HG03175 (cell line): Measurements from ENCODE around the gene BMP8B.
A peak's percentile ranks its signal among the peaks of the same experiment; 100 is the strongest.
"Not testable (repeated sequence)": the region's sequence is repeated elsewhere in the genome, so short reads cannot be mapped to it uniquely, and the experiment has no call there.

ENCODE experiments used
- ATAC-seq: cut with Tn5 transposase; IDR thresholded peaks from one replicate; pipeline ENCODE4 v1.9.1; 2021; ENCODE audit warnings: mild to moderate bottlenecking, moderate library complexity; ENCODE audit not compliant: unreplicated experiment

The BMP8B gene, protein sequence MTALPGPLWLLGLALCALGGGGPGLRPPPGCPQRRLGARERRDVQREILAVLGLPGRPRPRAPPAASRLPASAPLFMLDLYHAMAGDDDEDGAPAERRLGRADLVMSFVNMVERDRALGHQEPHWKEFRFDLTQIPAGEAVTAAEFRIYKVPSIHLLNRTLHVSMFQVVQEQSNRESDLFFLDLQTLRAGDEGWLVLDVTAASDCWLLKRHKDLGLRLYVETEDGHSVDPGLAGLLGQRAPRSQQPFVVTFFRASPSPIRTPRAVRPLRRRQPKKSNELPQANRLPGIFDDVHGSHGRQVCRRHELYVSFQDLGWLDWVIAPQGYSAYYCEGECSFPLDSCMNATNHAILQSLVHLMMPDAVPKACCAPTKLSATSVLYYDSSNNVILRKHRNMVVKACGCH

DNA sequence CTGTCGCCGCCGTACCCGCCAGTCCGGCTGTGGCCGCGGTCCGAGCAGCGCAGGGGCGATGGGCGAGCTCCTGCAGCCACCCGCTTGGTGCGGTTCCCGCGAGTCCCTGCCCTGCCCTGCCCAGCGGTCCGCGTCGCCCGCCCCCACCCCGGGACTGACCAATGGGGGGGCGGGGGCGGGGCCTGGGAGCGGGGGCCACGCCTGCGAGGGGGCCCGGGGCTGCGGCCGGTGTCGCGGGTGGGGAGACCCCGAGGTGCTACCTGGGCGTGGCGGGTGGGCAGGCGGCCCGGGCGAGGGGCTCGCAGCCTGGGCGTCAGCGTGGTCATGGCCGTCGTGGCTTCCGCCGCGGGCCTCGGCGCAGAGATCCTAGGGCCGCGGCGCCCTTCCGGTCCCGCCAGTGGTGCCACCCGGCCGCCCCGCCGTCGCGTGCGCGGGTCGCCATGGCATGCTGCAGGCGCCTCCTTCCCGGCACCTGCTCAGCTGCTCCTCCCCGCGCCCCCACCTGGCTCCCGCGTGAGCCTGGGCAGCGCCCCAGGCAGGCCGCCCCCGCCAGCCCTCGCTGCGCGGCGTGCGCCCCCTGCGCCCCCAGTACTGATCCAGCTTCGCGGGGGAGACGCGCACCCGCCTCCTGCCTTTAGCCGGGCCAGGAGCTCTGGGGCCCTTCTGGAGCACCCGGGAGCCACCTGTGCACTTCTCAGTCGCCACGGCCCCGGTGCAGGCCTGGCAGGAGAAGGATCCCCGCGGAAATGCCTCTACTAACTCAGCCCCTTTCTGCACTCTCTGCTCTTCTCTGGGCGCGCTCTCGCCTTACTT lies at the start of gene BMP8B:
BMP8B (minus strand) TSS at position 108 of the 813 bp plus-strand sequence. CDS start 380 bp downstream, outside the sequence.
- ATAC-seq, result peak; percentile 55

DNA sequence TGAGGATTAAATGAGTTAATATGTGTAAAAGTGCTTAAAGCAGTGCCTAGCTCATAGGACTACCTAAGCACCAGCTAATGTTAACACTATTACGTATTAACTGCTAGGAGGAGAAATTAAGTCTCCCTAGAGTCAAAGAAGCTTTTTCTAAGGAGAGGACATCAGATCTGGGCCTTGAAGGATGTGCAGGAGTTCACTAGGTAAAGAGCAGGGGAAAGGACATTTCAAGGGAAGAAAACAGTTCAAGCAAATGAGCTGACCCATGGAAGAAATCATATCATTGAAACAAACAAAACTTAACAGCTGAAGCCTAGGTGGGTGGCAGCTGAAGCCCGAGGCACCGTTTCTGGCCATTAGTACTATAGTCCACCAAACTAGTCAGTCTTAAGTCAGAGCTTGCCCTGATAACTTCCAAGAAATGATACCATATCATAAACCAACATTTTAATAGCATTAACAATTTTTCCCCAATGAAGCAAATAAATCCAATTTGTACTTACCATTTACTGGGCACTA lies 48.0 kb upstream of the BMP8B start:
- no peak for ATAC-seq

DNA sequence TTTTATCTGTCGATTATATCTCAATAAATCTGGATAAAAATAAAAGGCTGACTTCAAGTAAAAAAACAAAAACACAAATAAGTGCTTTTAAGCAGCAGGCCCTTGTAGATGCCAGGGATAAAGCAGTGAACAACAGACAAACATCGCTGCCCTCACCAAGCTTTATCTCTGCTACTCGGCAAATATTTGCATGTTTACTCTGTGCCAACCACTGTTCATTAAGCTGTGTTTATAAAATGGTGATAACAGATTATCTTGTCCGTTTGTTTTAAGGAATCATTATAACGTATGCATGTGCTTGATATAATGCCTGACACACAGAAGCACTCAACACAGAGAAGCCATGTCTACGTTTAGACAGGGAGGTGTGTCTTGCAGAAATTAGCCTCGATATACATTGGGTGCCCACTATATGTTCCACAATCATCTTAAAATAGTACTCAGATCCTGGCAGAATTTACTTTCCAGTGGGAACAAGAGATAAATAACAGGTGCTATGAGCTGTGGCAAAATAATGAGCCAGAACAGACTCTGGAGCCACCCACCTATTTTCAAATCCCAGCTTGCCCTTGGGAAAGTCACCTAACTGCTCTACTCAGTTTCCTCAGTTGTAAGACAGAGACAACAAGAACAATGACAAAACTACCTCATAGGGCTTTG lies 47.4 kb upstream of the BMP8B start:
- no peak for ATAC-seq

DNA sequence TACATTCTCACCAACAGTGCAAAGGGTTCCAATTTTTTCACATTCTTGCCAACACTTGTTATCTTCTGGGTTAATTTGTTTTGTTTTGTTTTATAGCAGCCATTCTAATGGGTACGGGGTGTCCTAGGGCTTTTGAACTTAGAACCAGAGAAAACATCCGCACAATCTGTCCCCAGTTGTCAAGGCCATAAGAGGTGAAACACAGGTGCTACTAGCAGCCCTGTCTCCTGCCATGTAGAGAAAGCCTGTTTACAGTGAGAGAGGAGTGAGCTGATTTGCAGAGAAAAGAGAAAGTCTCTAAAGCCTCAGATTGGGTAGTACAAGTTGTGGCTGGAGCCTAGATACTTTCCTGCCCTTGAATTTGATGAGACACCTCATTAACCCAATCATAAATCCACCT lies 46.4 kb upstream of the BMP8B start:
- ATAC-seq, result no peak

DNA sequence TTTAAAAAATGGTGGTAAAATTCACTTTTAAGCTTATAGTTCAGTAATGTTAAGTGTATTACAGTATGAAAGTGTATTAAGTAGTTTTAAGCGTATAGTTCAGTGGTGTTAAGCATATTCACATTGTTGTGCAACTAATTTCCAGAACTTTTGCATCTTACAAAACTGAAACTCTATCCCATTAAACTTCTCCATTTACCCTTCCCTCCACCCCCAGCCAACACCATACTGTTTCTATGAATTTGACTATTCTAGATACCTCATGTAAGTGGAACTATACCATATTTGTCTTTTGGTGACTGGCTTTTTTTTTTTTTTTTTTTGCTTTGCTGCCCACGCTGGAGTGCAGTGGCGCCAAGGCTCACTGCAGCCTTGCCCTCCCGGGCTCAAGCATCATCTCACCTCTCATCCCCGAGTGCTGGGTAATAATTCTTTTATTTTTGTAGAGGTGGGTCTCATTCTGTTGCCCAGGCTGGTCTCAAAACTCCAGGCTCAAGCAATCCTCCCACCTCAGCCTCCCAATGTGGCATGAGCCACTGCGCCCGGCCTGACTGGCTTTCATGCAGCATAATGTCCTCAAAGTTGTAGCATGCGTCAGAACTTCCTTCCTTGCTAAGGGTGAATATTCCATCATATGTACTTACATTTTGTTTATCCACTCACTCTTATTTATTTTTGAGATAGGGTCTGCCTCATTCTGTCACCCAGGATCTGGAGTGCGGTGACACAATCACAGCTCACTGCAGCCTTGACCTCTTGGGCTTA lies 45.1 kb upstream of the BMP8B start:
- no peak for ATAC-seq

DNA sequence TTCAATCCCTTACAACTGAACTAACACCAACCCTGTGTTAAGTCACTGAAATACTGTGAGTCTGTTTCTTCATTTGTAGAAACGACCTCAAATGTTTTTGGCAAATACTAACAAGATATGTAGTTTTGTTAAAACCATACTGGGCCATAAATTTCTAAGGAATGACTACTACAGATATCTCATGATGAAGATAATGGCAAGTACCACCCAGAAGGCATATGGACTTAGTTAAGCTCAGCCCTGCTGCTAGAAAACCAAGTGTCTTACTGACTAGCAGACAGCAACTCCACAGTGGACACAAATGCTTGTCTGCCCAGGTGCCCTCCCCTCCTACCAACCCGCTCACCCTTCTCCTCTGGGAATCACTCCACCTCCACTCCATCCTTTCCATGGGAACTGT lies 44.5 kb upstream of the BMP8B start:
- ATAC-seq, result no peak

DNA sequence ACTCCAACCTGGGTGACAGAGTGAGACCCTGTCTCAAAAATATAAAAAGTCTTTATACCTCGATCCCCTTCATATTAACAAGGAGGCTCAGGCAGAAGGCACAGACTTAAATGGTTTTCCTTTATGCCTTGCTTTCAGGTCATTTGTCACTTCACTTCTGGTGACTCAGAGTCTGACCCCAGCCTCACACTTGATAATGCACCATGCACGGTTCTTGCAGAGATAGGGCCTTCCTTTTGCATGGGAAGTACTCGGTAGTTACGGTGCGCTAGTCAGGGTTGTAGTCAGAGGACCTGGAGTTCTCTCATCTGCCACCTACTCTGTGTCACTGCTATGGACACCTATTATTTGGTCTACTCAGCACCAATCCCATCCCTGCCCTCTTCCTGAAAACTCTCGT lies 43.6 kb upstream of the BMP8B start:
- no peak for ATAC-seq

DNA sequence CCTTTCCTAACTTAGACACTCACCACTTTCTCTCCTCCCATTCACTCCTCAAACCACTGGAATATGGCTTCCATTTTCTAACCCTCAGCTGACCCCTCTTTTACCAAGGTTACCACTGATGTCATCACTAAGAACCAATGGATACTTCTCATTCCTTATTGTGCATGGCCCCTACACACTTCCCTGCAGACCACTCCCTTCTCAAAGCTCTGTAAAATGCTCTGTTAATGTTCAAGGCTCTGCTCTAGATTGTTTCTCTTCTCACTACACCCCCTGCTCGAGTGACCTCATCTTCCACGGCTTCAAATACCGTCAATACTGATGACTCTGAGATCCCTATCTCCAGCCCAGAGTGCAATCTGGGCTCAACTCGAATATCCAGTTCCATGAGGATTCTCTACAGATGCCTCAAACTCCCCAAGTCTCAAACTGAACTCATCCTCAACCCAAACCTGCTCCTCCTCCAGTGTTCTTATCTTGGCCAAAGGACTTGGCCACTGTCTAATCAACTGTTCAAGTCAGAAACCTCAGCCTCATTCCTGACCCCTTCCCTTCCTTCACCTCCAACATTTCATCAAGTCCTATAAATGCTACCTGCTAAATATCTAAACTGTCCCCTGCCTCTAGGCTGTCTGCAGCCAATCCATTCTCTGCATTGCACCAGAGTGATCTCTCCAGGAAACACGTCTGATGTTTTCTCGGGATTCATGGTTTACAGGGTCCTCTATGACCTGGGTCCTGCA lies 41.3 kb upstream of the BMP8B start:
- ATAC-seq, result no peak

DNA sequence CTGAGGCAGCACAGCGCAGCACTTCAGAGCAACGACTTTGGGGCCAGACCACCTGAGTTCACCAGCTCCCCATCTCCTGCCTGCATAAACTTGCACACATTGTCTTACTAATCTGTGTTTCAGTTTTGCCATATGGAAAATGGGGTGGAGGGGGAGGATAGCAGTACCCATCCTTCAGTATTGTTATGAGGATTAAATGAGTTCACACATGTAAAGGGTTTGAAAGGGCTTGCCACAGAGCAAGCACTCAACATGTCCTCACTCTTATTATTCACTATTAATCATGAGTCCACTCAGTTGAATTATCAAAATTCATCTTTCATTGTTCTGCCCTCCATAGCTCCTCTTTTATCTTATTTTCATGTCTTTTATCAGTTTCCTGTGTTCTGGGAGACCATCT lies 40.1 kb upstream of the BMP8B start:
- ATAC-seq, result no peak

DNA sequence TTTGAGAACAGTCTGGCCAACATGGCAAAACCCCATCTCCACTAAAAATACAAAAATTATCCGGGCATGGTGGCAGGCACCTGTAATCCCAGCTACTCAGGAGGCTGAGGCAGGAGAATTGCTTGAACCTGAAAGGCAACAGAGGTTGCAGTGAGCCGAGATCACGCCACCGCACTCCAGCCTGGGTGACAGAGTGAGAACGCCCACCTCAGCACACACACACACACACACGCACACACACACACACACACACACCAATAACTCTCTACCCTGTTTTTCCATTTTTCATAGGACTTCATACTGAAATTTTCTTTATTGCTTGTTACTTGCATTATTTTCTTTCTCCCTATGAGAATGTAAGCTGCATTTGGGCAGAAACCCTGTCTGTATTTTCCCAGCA lies 39.6 kb upstream of the BMP8B start:
- not testable (repeated sequence) for ATAC-seq

DNA sequence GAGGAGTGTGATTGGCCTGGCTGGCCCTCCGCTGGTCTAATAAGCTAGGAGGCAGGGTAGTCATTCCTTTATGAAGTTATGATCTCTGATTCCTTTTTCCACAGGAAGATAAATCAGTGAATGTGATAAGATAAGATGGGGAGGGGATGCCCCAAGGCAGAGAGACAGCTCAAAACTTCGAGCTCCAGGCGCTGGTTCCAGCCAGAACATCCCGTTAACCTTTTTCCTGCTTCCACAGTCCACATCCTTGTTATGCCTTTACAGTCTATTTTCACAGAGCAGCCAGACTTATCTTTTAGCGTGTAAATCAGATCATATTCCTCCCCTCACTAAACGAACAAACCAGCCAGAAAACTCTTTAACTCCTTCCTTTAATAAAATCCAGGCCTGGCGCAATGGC lies 38.5 kb upstream of the BMP8B start:
- ATAC-seq, result no peak

DNA sequence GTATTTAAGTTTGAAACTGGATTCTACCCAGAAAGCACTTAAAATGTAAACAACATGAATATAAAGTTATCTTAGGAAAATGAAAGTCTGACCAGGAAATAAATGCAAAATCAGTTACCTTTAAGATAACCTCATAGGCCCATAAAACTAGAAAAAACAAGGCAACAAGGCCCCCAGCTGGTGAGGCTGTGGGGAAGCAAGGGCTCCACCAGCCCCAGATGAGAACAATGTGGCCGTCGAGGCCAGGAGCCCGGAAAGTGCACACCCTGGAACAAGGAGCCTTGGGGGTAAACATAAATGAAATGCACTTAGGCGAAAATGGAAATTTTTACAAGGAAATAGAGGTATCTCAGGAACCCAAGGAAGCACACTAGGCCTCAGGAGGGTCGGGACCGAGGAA lies 37.9 kb upstream of the BMP8B start:
- no peak for ATAC-seq

DNA sequence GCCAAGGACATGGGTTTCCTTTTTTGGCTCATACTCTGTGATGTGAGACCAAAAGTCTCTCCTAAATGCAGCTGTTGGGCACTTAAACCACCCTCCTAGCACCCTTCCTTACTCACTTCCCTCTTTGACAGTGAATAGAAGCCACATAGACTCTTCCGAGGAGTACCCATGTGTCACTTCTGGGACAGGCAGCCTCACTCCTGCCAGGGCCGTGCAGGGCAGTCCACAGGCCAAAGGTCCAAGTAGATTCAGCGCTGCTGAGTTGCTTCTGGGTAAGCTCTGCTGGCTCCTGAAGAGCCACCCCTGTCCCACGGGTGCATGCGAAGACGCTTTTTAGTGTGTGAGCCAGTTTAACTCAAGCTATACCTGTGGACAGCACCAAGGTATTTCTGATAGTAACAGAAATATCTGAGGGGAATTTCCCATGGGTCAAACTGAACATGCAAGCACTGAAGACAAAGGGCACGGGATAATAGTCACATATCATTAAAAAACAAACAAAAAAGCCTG lies 36.8 kb upstream of the BMP8B start:
- ATAC-seq, result no peak

DNA sequence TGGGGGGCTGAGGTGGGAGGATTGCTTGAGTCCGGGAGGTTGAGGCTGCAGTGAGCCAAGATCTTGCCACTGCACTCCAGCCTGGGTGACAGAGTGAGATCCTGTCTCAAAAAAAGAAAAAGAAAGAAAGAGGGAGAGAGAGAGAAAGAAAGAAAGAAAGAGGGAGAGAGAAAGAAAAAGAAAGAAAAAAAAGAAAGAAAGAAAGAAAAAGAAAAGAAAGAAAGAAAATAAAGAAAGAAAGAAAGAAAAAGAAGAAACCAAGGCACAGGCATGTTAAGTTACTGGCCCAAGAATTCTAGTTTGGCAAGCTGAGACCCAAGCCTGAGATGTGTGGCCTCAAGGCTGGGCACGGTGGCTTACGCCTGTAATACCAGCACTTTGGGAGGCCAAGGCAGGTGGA lies 34.8 kb upstream of the BMP8B start:
- ATAC-seq, result not testable (repeated sequence)

DNA sequence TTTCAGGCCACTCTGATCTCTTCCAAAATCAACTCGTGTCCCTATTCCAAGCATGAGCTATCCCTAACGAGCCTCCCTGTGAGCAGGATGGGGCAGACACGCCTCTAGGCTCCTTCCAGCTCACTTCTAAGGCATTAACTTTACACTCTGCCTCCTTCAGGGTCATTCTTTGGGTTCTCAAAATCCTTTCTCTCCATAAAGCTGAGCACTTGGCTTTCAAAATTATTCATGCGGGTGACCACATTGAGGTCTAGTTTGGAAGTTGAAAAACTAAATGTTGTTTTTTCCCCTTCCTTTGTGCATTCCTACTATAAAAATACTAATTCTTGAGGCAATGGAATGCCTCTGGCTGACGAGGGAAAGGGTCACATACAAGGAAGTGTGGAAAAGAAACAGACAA lies 33.5 kb upstream of the BMP8B start:
- ATAC-seq, result no peak

DNA sequence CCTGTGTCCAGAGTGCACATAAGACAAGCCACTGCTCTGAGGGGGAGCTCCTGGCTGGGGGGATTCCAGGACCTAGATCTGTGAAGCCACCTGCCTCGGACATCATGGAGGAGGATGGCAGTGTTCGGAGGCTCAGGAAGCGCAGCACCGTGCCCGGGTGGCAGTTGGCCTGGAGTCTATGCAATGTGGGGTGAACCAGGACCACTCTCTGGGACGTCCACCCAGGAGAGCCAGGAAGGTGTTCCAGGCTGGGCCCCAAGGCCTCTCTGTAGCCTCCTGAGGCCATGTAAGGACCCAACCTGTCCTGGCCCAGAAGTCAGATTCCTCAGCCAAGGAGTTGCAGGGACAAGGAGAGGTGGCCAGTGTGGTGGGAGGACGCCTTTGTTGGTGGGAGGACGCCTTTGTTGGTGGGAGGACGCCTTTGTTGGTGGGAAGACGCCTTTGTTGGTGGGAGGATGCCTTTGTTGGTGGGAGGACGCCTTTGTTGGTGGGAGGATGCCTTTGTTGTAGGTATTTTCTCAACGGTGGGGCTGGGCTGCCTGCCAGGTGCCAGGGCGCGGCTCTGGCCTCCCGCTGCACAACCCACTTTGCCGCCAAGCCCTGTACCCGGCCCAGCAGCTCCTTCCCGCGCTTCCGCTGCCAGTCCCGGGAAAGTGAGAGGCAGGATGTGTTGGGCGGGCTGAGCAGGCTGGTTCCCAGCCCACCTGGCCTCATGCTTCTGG lies 30.6 kb upstream of the BMP8B start:
- ATAC-seq, result no peak

DNA sequence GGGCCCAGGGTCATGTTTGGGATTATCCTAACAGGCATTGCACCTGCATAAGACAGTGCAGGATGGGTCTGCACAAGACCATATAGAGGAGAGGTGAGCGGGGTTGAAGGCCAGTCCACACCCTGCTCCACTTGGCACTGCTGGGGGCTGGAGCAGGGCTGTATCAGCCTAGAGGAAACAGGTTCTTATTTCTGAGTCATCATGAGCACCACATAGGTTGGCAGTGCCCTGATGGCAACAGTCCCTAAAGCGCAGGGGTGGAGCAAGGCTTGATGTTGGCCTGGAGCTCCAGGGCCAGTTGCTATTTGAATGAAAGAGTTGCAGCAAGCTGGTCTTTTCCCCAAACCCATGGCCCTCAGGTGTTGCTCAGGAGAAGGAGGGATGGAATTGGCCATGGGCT lies 29.8 kb upstream of the BMP8B start:
- ATAC-seq, result no peak

DNA sequence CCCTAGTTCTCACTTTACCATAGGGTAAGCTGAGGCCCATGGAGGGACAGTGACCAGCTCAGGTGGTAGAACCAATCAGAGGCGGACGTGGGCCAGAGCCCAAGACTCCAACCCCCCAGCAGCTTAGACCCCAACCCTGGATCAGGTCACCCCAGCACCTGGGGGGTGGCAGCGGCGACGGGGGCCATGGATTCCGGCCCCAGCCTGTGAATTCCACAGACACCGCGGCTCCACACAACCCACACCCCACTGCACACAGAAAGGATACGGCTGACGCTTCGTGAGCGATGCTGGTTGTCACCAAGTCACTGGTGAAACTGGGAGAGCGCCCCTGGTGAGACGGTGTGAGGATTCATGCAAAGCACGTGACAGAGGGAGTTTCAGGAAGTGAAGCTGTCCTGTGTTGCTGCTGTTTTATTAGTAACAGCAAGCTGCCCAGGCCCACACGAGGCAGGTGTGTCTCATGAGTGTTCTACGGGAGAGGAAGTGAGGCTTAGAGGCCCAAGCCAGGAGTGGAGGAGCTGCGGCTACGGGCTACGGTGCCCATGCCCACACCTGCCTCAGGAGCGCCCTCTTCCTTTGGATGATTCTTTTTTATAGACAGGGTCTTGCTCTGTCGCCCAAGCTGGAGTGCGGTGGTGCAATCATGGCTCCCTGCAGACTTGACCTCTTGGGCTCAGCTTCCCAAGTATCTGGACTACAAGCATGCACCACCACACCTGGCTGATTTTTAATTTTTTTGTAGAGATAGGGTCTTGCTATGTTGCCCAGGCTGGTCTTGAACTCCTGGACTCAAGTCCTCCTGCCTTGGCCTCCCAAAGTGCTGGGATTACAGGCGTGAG lies 28.6 kb upstream of the BMP8B start:
- ATAC-seq, result peak; percentile 93
